Measurements from ENCODE around the gene ATP8B1. TPM values are rescaled to one million over a fixed set of nuclear protein-coding genes. Genes with fewer than 3 reads are reported as not detected.
A peak's percentile ranks its signal among the peaks of the same experiment; 100 is the strongest.
"Not testable (repeated sequence)": the region's sequence is repeated elsewhere in the genome, so short reads cannot be mapped to it uniquely, and the experiment has no call there.

The ATP8B1 gene
- total RNA-seq: 0.05 and 0.16 TPM in 2 replicates

- H3K4me1 Mint-ChIP-seq (ENCODE audit: low read depth): peaks cover 11% of the 10 kb centered on the region
- H3K27ac Mint-ChIP-seq: peak within 1 kb of the TSS; percentile 61
Observed at GRCh38 chr18:57803103-57803969, at the start of gene ATP8B1. TSS of gene ATP8B1 (minus strand) at chr18:57803315. CDS start at chr18:57731807, 71,508 bp downstream.

DNA sequence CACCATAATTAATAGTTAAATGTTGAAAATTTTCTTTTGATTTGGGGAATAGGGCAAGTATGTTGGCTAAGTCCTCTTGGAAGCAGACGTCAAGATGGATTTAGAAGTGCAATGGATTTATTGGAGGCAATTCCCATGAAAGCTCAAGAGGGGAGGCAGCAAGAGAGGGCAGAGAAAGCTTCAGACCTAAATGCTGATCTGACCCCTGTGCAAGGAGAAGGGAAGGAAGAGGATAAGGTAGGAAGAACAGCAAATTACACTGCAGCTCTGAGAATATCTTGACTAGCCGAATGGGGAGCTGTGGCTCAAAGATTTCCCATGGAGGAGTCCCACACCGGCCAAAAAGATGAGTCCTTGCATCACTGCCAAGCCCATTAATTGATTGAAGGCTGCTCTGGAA lies 46.9 kb upstream of the ATP8B1 start:
- intact Hi-C loops (cut with micrococcal nuclease): no loop called here
- Mint-ChIP-seq H3K4me3 (no peak overlapping the region), H3K36me3 (ENCODE audit: low read depth) (no peaks in the 10 kb centered on the region), H3K4me1 (ENCODE audit: low read depth) (no peaks in the 10 kb centered on the region), H3K27ac (no peak overlapping the region), H3K9me3 (no peaks in the 10 kb centered on the region), H3K27me3 (ENCODE audit: insufficient read depth) (peaks cover 33% of the 10 kb centered on the region)
- no peak for DNase-seq (ENCODE audit: low spot score)

More at GRCh38 chr18:57803103-57803969, at the start of gene ATP8B1:
- Mint-ChIP-seq H3K4me3 (peak within 1 kb of the TSS; percentile 72), H3K27me3 (ENCODE audit: insufficient read depth) (peaks cover 67% of the 10 kb centered on the region), H3K36me3 (ENCODE audit: low read depth) (no peaks in the 10 kb centered on the region), H3K9me3 (no peaks in the 10 kb centered on the region)
- DNase-seq (ENCODE audit: low spot score): no peak
- intact Hi-C loops (cut with micrococcal nuclease): loop anchor here (5.0 to 10.0 kb wide), 2 partner anchors 371 to 1471 kb away; partner anchors contain the start of gene RAX

- intact Hi-C loops (cut with micrococcal nuclease); DNase-seq (ENCODE audit: low spot score); H3K4me3 Mint-ChIP-seq; H3K27ac Mint-ChIP-seq; H3K36me3 Mint-ChIP-seq (ENCODE audit: low read depth); H3K9me3 Mint-ChIP-seq; H3K4me1 Mint-ChIP-seq (ENCODE audit: low read depth): not testable (repeated sequence)
- H3K27me3 Mint-ChIP-seq (ENCODE audit: insufficient read depth): peaks cover 38% of the 10 kb centered on the region
Observed at GRCh38 chr18:57848374-57848773, 45.3 kb upstream of the ATP8B1 start.

DNA sequence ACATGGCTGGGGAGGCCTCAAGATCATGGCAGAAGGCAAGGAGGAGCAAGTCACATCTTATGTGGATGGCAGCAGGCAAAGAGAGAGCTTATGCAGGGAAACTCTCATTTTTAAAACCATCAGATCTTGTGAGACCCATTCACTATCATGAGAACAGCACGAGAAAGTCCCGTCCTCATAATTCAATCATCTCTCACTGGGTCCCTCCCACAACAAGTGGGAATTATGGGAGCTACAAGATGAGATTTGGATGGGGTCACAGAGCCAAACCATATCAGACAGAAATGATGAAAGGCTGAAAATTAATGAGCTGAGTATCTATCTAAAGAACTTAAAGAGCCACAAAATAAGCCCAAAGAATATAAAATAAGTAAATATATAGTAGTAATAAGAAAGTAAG lies 44.3 kb upstream of the ATP8B1 start:
- DNase-seq (ENCODE audit: low spot score); H3K9me3 Mint-ChIP-seq; intact Hi-C loops (cut with micrococcal nuclease); H3K4me1 Mint-ChIP-seq (ENCODE audit: low read depth); H3K36me3 Mint-ChIP-seq (ENCODE audit: low read depth); H3K27ac Mint-ChIP-seq; H3K4me3 Mint-ChIP-seq: not testable (repeated sequence)
- peaks cover 44% of the 10 kb centered on the region for H3K27me3 Mint-ChIP-seq (ENCODE audit: insufficient read depth)

DNA sequence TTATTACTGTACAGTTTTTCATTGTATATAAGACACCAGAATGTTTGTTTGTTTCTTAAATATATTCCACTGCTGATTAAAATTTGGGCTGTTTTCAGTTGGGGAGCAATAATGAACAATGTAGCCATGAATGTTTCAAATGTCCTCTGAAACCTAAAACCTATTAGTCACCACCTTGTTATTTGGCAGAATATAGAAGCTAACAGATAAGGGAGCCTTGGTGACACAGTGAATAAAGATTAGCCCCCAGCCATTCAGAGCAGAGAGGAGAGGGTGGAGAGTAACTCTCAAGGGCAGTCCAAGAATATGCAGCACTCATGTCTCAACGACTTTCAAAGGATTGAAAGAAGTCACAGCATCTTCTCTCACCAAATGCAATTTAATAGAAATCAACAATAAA lies 43.1 kb upstream of the ATP8B1 start:
- intact Hi-C loops (cut with micrococcal nuclease): no loop called here
- DNase-seq (ENCODE audit: low spot score): no peak
- Mint-ChIP-seq H3K4me1 (ENCODE audit: low read depth) (peaks cover 15% of the 10 kb centered on the region), H3K9me3 (no peaks in the 10 kb centered on the region), H3K27me3 (ENCODE audit: insufficient read depth) (peaks cover 41% of the 10 kb centered on the region), H3K36me3 (ENCODE audit: low read depth) (peaks cover 3% of the 10 kb centered on the region), H3K27ac (no peak overlapping the region), H3K4me3 (no peak overlapping the region)

DNA sequence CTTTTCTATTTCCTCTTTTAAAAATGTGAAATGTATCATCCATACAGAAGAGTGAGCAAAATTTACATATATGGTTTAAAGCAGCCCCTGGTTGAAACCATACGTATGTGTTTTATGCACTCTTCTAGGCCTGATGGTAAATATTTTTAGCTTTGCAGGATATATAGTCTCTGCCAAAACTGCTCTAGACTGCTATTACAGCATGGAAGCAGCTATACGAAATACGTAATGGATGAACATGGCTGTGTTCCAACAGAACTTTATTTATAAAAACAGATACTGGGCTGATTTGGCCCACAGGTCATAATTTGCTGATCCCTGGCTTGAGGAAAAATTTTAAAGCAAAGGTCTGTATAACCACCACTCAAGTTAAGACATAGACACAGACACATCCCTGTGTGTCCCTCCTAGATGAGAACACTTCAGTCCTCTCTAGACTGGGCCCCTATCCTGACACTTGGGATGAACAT lies 42.5 kb upstream of the ATP8B1 start:
- H3K36me3 Mint-ChIP-seq (ENCODE audit: low read depth): peaks cover 3% of the 10 kb centered on the region
- no peak overlapping the region for H3K4me3 Mint-ChIP-seq
- intact Hi-C loops (cut with micrococcal nuclease): no loop called here
- H3K9me3 Mint-ChIP-seq: no peaks in the 10 kb centered on the region
- peaks cover 19% of the 10 kb centered on the region for H3K4me1 Mint-ChIP-seq (ENCODE audit: low read depth)
- DNase-seq (ENCODE audit: low spot score): no peak
- no peak overlapping the region for H3K27ac Mint-ChIP-seq
- H3K27me3 Mint-ChIP-seq (ENCODE audit: insufficient read depth): peaks cover 41% of the 10 kb centered on the region

- no peak overlapping the region for H3K27ac Mint-ChIP-seq
- no peak overlapping the region for H3K4me3 Mint-ChIP-seq
- intact Hi-C loops (cut with micrococcal nuclease): loop anchor here (5.0 kb wide), 1 partner anchor 773 kb away; no protein-coding TSS in a partner anchor
- no peak for DNase-seq (ENCODE audit: low spot score)
- no peaks in the 10 kb centered on the region for H3K9me3 Mint-ChIP-seq
- peaks cover 3% of the 10 kb centered on the region for H3K36me3 Mint-ChIP-seq (ENCODE audit: low read depth)
- H3K4me1 Mint-ChIP-seq (ENCODE audit: low read depth): peaks cover 19% of the 10 kb centered on the region
- peaks cover 38% of the 10 kb centered on the region for H3K27me3 Mint-ChIP-seq (ENCODE audit: insufficient read depth)
Observed at GRCh38 chr18:57844319-57844718, 41.2 kb upstream of the ATP8B1 start.

GRCh38 chr18:57843386-57843785 lies 40.3 kb upstream of the ATP8B1 start:
- Mint-ChIP-seq H3K9me3 (peaks cover 3% of the 10 kb centered on the region), H3K27ac (no peak overlapping the region)
- intact Hi-C loops (cut with micrococcal nuclease): loop anchor here (5.0 kb wide), 1 partner anchor 774 kb away; no protein-coding TSS in a partner anchor

GRCh38 chr18:57841568-57841967 lies 38.5 kb upstream of the ATP8B1 start:
- Mint-ChIP-seq H3K4me1 (ENCODE audit: low read depth) (peaks cover 30% of the 10 kb centered on the region), H3K27me3 (ENCODE audit: insufficient read depth) (peaks cover 31% of the 10 kb centered on the region), H3K9me3 (peaks cover 12% of the 10 kb centered on the region), H3K4me3 (peak overlapping the region; percentile 24), H3K36me3 (ENCODE audit: low read depth) (peaks cover 3% of the 10 kb centered on the region), H3K27ac (peak overlapping the region; percentile 55)
- DNase-seq (ENCODE audit: low spot score): peak; percentile 3
- intact Hi-C loops (cut with micrococcal nuclease): loop anchor here (1.0 to 5.0 kb wide), 5 partner anchors 8 to 1125 kb away; partner anchors contain the start of gene NARS1

More at GRCh38 chr18:57843386-57843785, 40.3 kb upstream of the ATP8B1 start:
- Mint-ChIP-seq H3K27me3 (ENCODE audit: insufficient read depth) (peaks cover 34% of the 10 kb centered on the region), H3K4me3 (no peak overlapping the region), H3K4me1 (ENCODE audit: low read depth) (peaks cover 23% of the 10 kb centered on the region), H3K36me3 (ENCODE audit: low read depth) (peaks cover 3% of the 10 kb centered on the region)
- no peak for DNase-seq (ENCODE audit: low spot score)

DNA sequence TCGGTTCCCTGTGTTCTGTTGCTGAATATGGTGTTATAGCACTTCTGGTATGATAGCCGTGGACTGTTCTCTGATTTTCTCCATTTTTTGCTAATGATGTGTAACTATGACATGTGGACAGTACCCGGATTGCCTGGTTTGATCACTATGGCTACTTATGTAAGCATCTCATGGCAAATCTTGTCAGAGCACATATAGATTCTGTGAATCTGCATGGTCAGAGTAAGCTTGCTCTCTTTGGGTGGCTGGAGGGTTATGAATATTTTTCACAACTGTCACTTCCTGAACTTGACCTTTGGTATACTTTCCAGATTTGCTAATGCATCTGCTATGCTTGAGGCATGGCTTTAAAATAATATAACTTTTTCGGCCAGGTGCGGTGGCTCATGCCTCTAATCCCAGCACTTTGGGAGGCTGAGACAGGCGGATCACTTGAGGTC lies 36.8 kb upstream of the ATP8B1 start:
- Mint-ChIP-seq H3K27me3 (ENCODE audit: insufficient read depth) (peaks cover 24% of the 10 kb centered on the region), H3K36me3 (ENCODE audit: low read depth) (peaks cover 3% of the 10 kb centered on the region), H3K4me3 (no peak overlapping the region), H3K4me1 (ENCODE audit: low read depth) (peaks cover 30% of the 10 kb centered on the region), H3K9me3 (peaks cover 13% of the 10 kb centered on the region), H3K27ac (no peak overlapping the region)
- intact Hi-C loops (cut with micrococcal nuclease): loop anchor here (2.0 to 10.0 kb wide), 6 partner anchors 39 to 1305 kb away; no protein-coding TSS in a partner anchor
- DNase-seq (ENCODE audit: low spot score): no peak

- Mint-ChIP-seq H3K27me3 (ENCODE audit: insufficient read depth) (peaks cover 11% of the 10 kb centered on the region), H3K27ac (peak overlapping the region; percentile 31), H3K4me3 (no peak overlapping the region), H3K4me1 (ENCODE audit: low read depth) (peaks cover 41% of the 10 kb centered on the region), H3K36me3 (ENCODE audit: low read depth) (no peaks in the 10 kb centered on the region), H3K9me3 (peaks cover 14% of the 10 kb centered on the region)
- intact Hi-C loops (cut with micrococcal nuclease): loop anchor here (1.0 to 10.0 kb wide), 7 partner anchors 85 to 1307 kb away; no protein-coding TSS in a partner anchor
- DNase-seq (ENCODE audit: low spot score): peak; percentile 28
Observed at GRCh38 chr18:57837917-57838548, 34.9 kb upstream of the ATP8B1 start.

DNA sequence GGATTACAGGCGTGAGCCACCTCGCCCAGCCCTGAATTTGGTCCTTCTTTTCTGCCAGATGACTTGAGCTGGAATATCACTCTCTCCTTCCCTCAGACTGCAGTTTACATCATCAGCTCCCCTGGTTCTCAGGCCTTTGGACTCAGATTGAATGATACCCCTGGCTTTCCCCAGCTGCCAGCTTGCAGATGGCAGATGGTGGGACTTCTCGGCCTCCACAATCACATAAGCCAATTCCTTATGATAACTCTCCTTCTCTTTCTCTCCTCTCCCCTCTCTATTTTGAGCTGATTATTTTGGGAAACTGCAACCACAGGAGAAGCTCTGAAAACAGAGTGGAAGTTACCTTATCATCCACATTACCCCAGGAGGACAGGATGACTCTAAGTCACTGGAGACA lies 33.4 kb upstream of the ATP8B1 start:
- intact Hi-C loops (cut with micrococcal nuclease): loop anchor here (2.0 to 10.0 kb wide), 3 partner anchors 468 to 1308 kb away; no protein-coding TSS in a partner anchor
- H3K36me3 Mint-ChIP-seq (ENCODE audit: low read depth): peaks cover 1% of the 10 kb centered on the region
- H3K4me1 Mint-ChIP-seq (ENCODE audit: low read depth): peaks cover 39% of the 10 kb centered on the region
- no peak overlapping the region for H3K27ac Mint-ChIP-seq
- no peak for DNase-seq (ENCODE audit: low spot score)
- H3K27me3 Mint-ChIP-seq (ENCODE audit: insufficient read depth): peaks cover 5% of the 10 kb centered on the region
- H3K9me3 Mint-ChIP-seq: peaks cover 24% of the 10 kb centered on the region
- H3K4me3 Mint-ChIP-seq: no peak overlapping the region

Measured in activated T-helper 1 cell treated with anti-CD3 and anti-CD28 coated beads, Interleukin-12 subunit alpha, Interleukin-12 subunit beta, Interleukin-2, Interleukin-4 antibody, amounts not matched to agents 30 ng/mL and 10 ng/mL and 1 ng/mL, durations not matched to agents 14 hours and 24 hours and 36 hours (primary cell).